ENCODE results near the gene CELF5. TPM values are rescaled to one million over a fixed set of nuclear protein-coding genes. Genes with fewer than 3 reads are reported as not detected.

Gene CELF5
- total RNA-seq, 2 experiments from 2014 or later = 0.20 to 0.56 TPM

DNA sequence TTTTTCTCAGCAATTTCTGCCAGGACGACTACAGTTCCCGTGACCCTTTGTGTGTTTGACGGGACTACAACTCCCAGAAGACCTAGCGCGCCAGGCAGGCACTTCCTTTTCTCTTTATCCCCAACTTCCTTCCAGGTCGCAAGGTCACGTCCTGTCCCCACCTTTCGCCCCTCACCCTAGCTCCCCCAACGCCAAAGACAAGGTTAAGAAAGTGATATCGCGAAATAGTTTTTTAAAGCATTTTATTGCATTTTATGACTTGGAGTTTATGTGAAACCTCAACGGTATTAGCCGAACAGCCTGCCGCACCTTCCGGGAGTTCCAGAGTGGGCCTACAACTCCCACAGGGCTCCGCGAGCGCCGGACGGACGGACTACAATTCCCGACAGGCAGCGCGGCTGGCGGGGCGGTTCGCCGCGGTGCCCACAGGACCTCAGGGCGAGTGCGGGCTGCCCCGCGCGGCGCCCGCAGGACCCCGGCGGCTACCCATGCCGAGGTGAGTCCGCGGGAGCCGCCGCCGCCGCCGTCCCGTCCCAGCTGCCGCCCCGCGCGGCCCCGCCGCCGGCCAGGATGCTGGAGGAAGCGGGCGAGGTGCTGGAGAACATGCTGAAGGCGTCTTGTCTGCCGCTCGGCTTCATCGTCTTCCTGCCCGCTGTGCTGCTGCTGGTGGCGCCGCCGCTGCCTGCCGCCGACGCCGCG is 38.9 kb upstream of the CELF5 start, which contains the start of gene NCLN:
Gene NCLN, plus strand, starts transcription at position 470 of the 699 bp plus-strand sequence. Its CDS starts 101 bp downstream, at position 571.
- POLR2A ChIA-PET = interaction anchor here (0.6 to 2.3 kb wide), 5 partner anchors 9 to 352 kb away, joined by 3 to 5 read pairs (median 3); no protein-coding TSS in a partner anchor
- ATAC-seq = peak; percentile 89
- DNase-seq = peak; percentile 95
- Mint-ChIP-seq H3K36me3 (ENCODE audit: low read depth) (peaks cover 43% of the 10 kb centered on the region), H3K9me3 (no peaks in the 10 kb centered on the region), H3K4me1 (ENCODE audit: low read depth) (peaks cover 56% of the 10 kb centered on the region), H3K27me3 (no peaks in the 10 kb centered on the region), H3K4me3 (peak within 1 kb of the TSS; percentile 93), H3K27ac (peak within 1 kb of the TSS; percentile 98)
- TF ChIP-seq, protein P1, sequence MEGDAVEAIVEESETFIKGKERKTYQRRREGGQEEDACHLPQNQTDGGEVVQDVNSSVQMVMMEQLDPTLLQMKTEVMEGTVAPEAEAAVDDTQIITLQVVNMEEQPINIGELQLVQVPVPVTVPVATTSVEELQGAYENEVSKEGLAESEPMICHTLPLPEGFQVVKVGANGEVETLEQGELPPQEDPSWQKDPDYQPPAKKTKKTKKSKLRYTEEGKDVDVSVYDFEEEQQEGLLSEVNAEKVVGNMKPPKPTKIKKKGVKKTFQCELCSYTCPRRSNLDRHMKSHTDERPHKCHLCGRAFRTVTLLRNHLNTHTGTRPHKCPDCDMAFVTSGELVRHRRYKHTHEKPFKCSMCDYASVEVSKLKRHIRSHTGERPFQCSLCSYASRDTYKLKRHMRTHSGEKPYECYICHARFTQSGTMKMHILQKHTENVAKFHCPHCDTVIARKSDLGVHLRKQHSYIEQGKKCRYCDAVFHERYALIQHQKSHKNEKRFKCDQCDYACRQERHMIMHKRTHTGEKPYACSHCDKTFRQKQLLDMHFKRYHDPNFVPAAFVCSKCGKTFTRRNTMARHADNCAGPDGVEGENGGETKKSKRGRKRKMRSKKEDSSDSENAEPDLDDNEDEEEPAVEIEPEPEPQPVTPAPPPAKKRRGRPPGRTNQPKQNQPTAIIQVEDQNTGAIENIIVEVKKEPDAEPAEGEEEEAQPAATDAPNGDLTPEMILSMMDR (IDR thresholded peaks at IDR 0.05) = no peak
- CTCF ChIA-PET = no interaction called here
- intact Hi-C loops (cut with micrococcal nuclease) = no loop called here

DNA sequence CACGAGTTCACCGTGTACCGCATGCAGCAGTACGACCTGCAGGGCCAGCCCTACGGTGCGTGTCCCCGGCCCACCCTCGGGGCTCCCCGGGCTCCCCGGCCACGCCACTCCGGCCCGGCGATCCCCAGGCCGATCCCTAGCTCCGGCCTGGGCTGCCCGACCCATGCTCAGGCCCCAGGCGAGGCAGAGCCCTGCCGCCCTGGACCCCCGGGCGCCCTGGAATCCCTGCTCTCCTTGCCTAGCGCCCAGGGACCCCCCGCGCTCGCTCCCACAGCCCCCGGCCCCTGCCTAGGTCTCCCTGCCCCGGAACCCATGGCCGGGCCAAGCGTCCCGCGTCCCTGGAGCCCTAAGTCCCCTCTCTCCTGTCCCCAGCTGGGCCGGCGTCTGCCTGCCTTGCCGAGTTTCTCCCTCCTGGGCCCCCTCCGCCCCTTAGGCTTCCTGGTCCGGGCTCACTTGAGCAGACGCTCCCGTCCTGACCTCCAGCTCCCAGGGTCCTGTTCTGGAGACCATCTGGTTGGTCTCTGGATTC is 38.2 kb upstream of the CELF5 start:
- peak overlapping the region; percentile 82 for H3K27ac Mint-ChIP-seq

DNA sequence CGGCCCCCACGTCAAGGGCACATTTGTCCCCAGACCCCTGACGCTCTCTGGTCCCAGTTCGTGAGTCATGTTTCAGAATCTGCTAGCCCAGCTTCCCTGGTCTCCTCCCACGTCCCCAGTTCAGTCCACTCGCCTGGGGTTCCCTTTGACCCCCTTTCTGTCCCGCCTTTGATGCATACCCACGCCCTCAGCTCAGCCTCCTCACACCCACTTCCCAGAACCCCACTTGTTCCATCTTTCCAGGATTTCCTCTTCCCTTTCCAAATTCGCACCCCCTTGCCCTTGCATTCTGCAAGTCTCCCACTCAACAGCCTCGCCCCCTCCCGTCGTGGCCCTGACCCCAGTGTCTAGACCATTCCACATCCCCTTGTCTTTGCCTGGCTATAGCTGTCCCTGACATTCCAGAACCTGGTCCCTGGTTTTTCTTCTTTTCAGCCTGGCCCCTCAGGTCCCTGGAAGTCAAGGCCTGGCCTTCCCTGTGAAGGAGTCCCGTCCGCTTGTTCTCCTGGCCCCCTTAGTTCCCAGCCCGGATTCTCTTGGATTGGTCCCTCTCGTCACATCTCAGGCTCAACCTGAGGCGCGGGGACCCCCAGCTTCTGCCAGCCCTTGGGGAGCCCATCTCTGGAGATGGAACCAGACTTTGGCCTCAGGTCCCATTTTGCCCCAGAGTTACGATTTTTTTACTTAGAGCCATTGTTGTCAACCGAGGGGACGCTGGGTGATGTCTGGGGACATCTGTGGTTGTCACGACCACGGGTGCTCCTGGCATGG is 37.4 kb upstream of the CELF5 start:
- TF ChIP-seq, protein P1 (IDR thresholded peaks at IDR 0.05) = no peak
- intact Hi-C loops (cut with micrococcal nuclease) = no loop called here
- H3K4me3 Mint-ChIP-seq = peak overlapping the region; percentile 93
- ChIA-PET CTCF (interaction anchor here (0.8 to 1.3 kb wide), 3 partner anchors 23 to 83 kb away, joined by 3 to 4 read pairs (median 3); no protein-coding TSS in a partner anchor), POLR2A (interaction anchor here (0.5 to 2.3 kb wide), 5 partner anchors 8 to 302 kb away, joined by 3 to 5 read pairs (median 3); no protein-coding TSS in a partner anchor)
- H3K27ac Mint-ChIP-seq = peak overlapping the region; percentile 82
- H3K36me3 Mint-ChIP-seq (ENCODE audit: low read depth) = peaks cover 44% of the 10 kb centered on the region
- peaks cover 55% of the 10 kb centered on the region for H3K4me1 Mint-ChIP-seq (ENCODE audit: low read depth)
- DNase-seq (no peak), ATAC-seq (no peak)
- no peaks in the 10 kb centered on the region for H3K9me3 Mint-ChIP-seq
- H3K27me3 Mint-ChIP-seq = no peaks in the 10 kb centered on the region

More for the DNA sequence above, 38.2 kb upstream of the CELF5 start:
- peak overlapping the region; percentile 93 for H3K4me3 Mint-ChIP-seq
- CTCF ChIA-PET = interaction anchor here (0.8 to 1.3 kb wide), 3 partner anchors 23 to 82 kb away, joined by 3 to 4 read pairs (median 3); no protein-coding TSS in a partner anchor
- DNase-seq (no peak), ATAC-seq (no peak)
- H3K9me3 Mint-ChIP-seq = no peaks in the 10 kb centered on the region
- peaks cover 59% of the 10 kb centered on the region for H3K4me1 Mint-ChIP-seq (ENCODE audit: low read depth)
- H3K36me3 Mint-ChIP-seq (ENCODE audit: low read depth) = peaks cover 40% of the 10 kb centered on the region
- intact Hi-C loops (cut with micrococcal nuclease) = no loop called here
- H3K27me3 Mint-ChIP-seq = no peaks in the 10 kb centered on the region
- TF ChIP-seq, protein P1 (IDR thresholded peaks at IDR 0.05) = no peak
- POLR2A ChIA-PET = interaction anchor here (0.6 to 2.3 kb wide), 4 partner anchors 8 to 303 kb away, joined by 3 to 5 read pairs (median 4); no protein-coding TSS in a partner anchor

DNA sequence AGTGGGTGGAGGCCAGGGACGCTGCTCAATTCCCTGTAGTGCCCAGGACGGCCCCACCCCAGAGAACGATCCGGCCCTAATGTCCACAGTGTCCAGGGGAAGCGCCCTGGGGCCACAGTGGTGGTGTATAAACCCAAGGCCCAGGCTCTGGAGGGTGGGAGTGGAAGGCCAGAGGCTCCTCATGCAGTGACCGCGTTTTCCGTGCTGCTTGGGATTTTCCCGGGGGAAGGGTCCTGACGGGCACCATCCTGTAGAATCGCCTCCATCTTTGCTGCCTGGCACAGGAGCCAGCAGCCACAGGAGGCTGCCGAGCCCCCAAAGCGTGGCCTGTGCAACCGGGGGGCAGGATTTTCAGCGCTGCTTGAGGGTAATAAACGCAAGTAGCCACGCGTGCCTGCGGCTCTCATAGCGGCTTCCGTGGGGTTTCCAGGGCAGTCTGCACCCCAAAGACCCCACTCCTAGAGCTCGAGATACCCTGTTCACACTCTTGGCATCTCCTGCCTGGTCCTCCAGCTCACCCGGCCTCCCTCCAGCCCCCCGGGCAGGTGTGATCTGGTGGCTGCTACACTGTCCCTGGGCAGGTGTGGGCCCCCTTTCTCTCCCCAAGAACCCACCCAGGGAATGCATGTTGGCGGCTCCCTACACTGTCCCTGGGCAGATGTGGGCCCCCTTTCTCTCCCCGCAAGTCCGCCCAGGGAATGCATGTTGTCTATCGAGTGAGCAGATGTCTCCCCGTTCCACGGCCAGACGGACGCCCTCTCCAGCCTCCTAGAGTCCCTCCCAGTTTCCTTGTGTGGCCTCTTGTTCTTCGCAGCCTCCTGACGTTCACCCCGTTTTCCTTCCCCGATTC is 36.6 kb upstream of the CELF5 start:
- H3K27ac Mint-ChIP-seq = no peak overlapping the region
- POLR2A ChIA-PET = interaction anchor here (0.5 to 2.3 kb wide), 2 partner anchors 16 to 17 kb away, joined by 3 to 5 read pairs; no protein-coding TSS in a partner anchor
- no peak for DNase-seq

More for the DNA sequence above, 36.6 kb upstream of the CELF5 start:
- Mint-ChIP-seq H3K4me1 (ENCODE audit: low read depth) (peaks cover 51% of the 10 kb centered on the region), H3K4me3 (peak overlapping the region; percentile 93), H3K36me3 (ENCODE audit: low read depth) (peaks cover 41% of the 10 kb centered on the region), H3K9me3 (no peaks in the 10 kb centered on the region), H3K27me3 (no peaks in the 10 kb centered on the region)
- CTCF ChIA-PET = interaction anchor here (1.2 to 1.3 kb wide), 2 partner anchors 79 to 84 kb away, joined by 3 to 4 read pairs; no protein-coding TSS in a partner anchor
- intact Hi-C loops (cut with micrococcal nuclease) = no loop called here
- TF ChIP-seq, protein P1 (IDR thresholded peaks at IDR 0.05) = no peak
- ATAC-seq = no peak
